SK-N-SH (cell line): ENCODE results near the gene PDK1. TPM values are rescaled to one million over a fixed set of nuclear protein-coding genes. Genes with fewer than 3 reads are reported as not detected.
A peak's percentile ranks its signal among the peaks of the same experiment; 100 is the strongest.

Experiments
- CTCF ChIA-PET: fragments of 300-600, 350-600 bp; formaldehyde crosslinking; extraction: SDS; loops from one replicate; lab custom pipeline; 2021; lab: Yijun Ruan, JAX
- POLR2A ChIA-PET: fragments of 350-600 bp; sonication (Branson Sonifier 250); formaldehyde crosslinking; extraction: SDS; loops from one replicate; lab custom pipeline; 2020; ENCODE audit warnings: antibody characterized with exemption, inconsistent platforms; lab: Yijun Ruan, JAX
- DNase-seq: peaks from one replicate; pipeline ENCODE4 v3.0.0; 2012
- H2AFZ ChIP-seq: fragments of 200-600 bp; sonication (generic); 2 replicates; pipeline ENCODE4 v1.8.1; 2016; ENCODE audit warnings: antibody characterized with exemption, mild to moderate bottlenecking, low read depth
- H3F3A ChIP-seq: fragments of 200-600 bp; sonication (generic); replicated peaks from 2 replicates; pipeline ENCODE3; 2016; ENCODE audit warnings: antibody characterized with exemption, mild to moderate bottlenecking; ENCODE audit not compliant: insufficient read depth
- H3K27ac ChIP-seq, 2 experiments: fragments of 200-500 bp in 1 of 2; fragments of 200-600 bp in 1 of 2; sonication (Bioruptor generic) in 1 of 2; sonication (generic), shearing (Covaris generic) in 1 of 2; 2 replicates each; pipeline versions ENCODE4 v1.5.1 to v1.6.1; 2014 to 2016; ENCODE audit warnings: low read depth in 2 of 2, inconsistent platforms in 1 of 2, low read length in 1 of 2, mild to moderate bottlenecking in 1 of 2, mixed read lengths in 1 of 2
- H3K27me3 ChIP-seq: fragments of 200-600 bp; sonication (generic), shearing (Covaris generic); 2 replicates; pipeline ENCODE4 v1.6.1; 2016; ENCODE audit warnings: mixed run types; ENCODE audit not compliant: insufficient read depth
- H3K36me3 ChIP-seq, 2 experiments: fragments of 200-500 bp in 1 of 2; fragments of 200-600 bp in 1 of 2; sonication (Bioruptor generic) in 1 of 2; sonication (generic) in 1 of 2; replicated peaks in 1 of 2; 2 replicates each; pipeline versions ENCODE3 to v1.5.1; 2014 to 2016; ENCODE audit warnings: low read length in 1 of 2, mild to moderate bottlenecking in 1 of 2; ENCODE audit not compliant: insufficient read depth in 2 of 2, control insufficient read depth in 1 of 2
- H3K4me1 ChIP-seq, 2 experiments: fragments of 200-500 bp in 1 of 2; fragments of 200-600 bp in 1 of 2; sonication (Bioruptor generic) in 1 of 2; sonication (generic), shearing (Covaris generic) in 1 of 2; 2 replicates each; pipeline versions ENCODE4 v1.5.1 to v1.6.1; 2014 to 2016; ENCODE audit warnings: low read depth in 1 of 2, low read length in 1 of 2, mixed run types in 1 of 2; ENCODE audit not compliant: insufficient read depth in 2 of 2, control insufficient read depth in 1 of 2
- H3K4me2 ChIP-seq: fragments of 200-600 bp; sonication (generic), shearing (Covaris generic); 2 replicates; pipeline ENCODE4 v1.6.1; 2017; ENCODE audit warnings: mixed run types
- H3K4me3 ChIP-seq, 2 experiments: fragments of 200-500 bp in 1 of 2; fragments of 200-600 bp in 1 of 2; sonication (Bioruptor generic) in 1 of 2; sonication (generic), shearing (Covaris generic) in 1 of 2; 2 replicates each; pipeline versions ENCODE4 v1.5.1 to v1.8.1; 2014 to 2016; ENCODE audit warnings: low read depth in 2 of 2, inconsistent platforms in 1 of 2, low read length in 1 of 2, mild to moderate bottlenecking in 1 of 2, mixed read lengths in 1 of 2, moderate library complexity in 1 of 2
- H3K79me2 ChIP-seq: fragments of 200-600 bp; sonication (generic); 2 replicates; pipeline ENCODE4 v1.8.1; 2017; ENCODE audit warnings: mild to moderate bottlenecking; ENCODE audit not compliant: insufficient read depth
- H3K9ac ChIP-seq: fragments of 200-600 bp; sonication (generic); 2 replicates; pipeline ENCODE4 v1.6.1; 2017; ENCODE audit warnings: mixed run types
- H3K9me2 ChIP-seq: fragments of 200-600 bp; sonication (generic); 2 replicates; pipeline ENCODE4 v1.6.1; 2017; ENCODE audit warnings: mixed run types
- H3K9me3 ChIP-seq: fragments of 200-600 bp; sonication (generic); 2 replicates; pipeline ENCODE4 v1.6.1; 2017; ENCODE audit warnings: mixed run types, mild to moderate bottlenecking, moderate library complexity
- H4K20me1 ChIP-seq: fragments of 200-600 bp; sonication (generic); 2 replicates; pipeline ENCODE4 v1.6.1; 2017; ENCODE audit warnings: mild to moderate bottlenecking, mixed run types; ENCODE audit not compliant: insufficient read depth
- CHD2 ChIP-seq: fragments of 150-350 bp; IDR thresholded peaks from 2 replicates; pipeline ENCODE4 v1.6.1; 2018; ENCODE audit warnings: low read length; ENCODE audit not compliant: partially characterized antibody
- CTCF ChIP-seq: fragments of 200-600 bp; sonication (generic); IDR thresholded peaks from 2 replicates; pipeline ENCODE4 v1.6.1; 2017; ENCODE audit warnings: antibody characterized with exemption, mild to moderate bottlenecking, moderate library complexity
- ELF1 ChIP-seq: IDR thresholded peaks from 2 replicates; pipeline ENCODE4 v1.4.0; 2012
- EP300 ChIP-seq, 2 experiments: IDR thresholded peaks; 2 replicates each; pipeline versions ENCODE4 v1.4.0 to v1.6.1; 2012; ENCODE audit warnings: borderline replicate concordance in 1 of 2, low read depth in 1 of 2, low read length in 1 of 2
- GATA2 ChIP-seq: sonication (generic); formaldehyde crosslinking; IDR thresholded peaks from 2 replicates; pipeline ENCODE4 v1.5.0; 2020; ENCODE audit warnings: mild to moderate bottlenecking, missing genetic modification reagents
- JUND ChIP-seq: IDR thresholded peaks from 2 replicates; pipeline ENCODE4 v1.4.0; 2012
- NFIC ChIP-seq: IDR thresholded peaks from 2 replicates; pipeline ENCODE4 v1.4.0; 2012; ENCODE audit warnings: borderline replicate concordance
- NRF1 ChIP-seq: IDR thresholded peaks from 2 replicates; pipeline ENCODE4 v1.6.1; 2012; ENCODE audit warnings: low read depth, mild to moderate bottlenecking, low read length
- POLR2AphosphoS5 ChIP-seq: IDR thresholded peaks from 2 replicates; pipeline ENCODE4 v1.6.1; 2012; ENCODE audit warnings: low read depth, low read length
- RAD21 ChIP-seq: IDR thresholded peaks from 2 replicates; pipeline ENCODE4 v1.6.1; 2012; ENCODE audit warnings: mild to moderate bottlenecking, low read length
- RCOR1 ChIP-seq: fragments of 150-350 bp; IDR thresholded peaks from 2 replicates; pipeline ENCODE4 v1.6.1; 2017; ENCODE audit warnings: antibody characterized with exemption, low read length
- RFX5 ChIP-seq: IDR thresholded peaks from 2 replicates; pipeline ENCODE4 v1.6.1; 2012; ENCODE audit warnings: mild to moderate bottlenecking, improper control_type of control experiment, low read length
- RXRA ChIP-seq: IDR thresholded peaks from 2 replicates; pipeline ENCODE4 v1.4.0; 2012; ENCODE audit warnings: low read depth, mild to moderate bottlenecking, borderline replicate concordance
- TAF1 ChIP-seq: IDR thresholded peaks from 2 replicates; pipeline ENCODE4 v1.6.1; 2012; ENCODE audit warnings: low read depth, mild to moderate bottlenecking, low read length, moderate library complexity, borderline replicate concordance
- TEAD4 ChIP-seq: IDR thresholded peaks from 2 replicates; pipeline ENCODE4 v1.4.0; 2012; ENCODE audit warnings: mild to moderate bottlenecking, borderline replicate concordance; ENCODE audit not compliant: insufficient read depth
- USF2 ChIP-seq: fragments of 150-350 bp; IDR thresholded peaks from 2 replicates; pipeline ENCODE4 v1.6.1; 2017; ENCODE audit warnings: antibody characterized with exemption, low read length, low read depth, borderline replicate concordance
- YY1 ChIP-seq: IDR thresholded peaks from 2 replicates; pipeline ENCODE4 v1.4.0; 2012; ENCODE audit warnings: low read depth, mild to moderate bottlenecking
- ZBTB33 ChIP-seq: IDR thresholded peaks from 2 replicates; pipeline ENCODE4 v1.4.0; 2012; ENCODE audit warnings: low read depth, borderline replicate concordance
- WGBS: methylation state at CpG from one replicate; pipeline ENCODE4 v1.1.6; 2017; ENCODE audit warnings: low lambda C conversion rate; 5-methylcytosine and 5-hydroxymethylcytosine counted together
- polyA plus RNA-seq, 3 experiments: library from polyadenylated mRNA; depleted of rRNA; stranded (reverse); fragments of >200 nt; gene quantifications; 2 replicates each; pipeline ENCODE4 v1.2.3, GENCODE V29; 2012

Gene PDK1
- polyA plus RNA-seq, 1 of the 3 experiments (the other 2 are of a cell fraction): 5.3 TPM

GRCh38 chr2:172639823-172640222 is 83.9 kb downstream of the PDK1 start:
- H2AFZ ChIP-seq: no peak overlapping the region
- H3K27ac ChIP-seq: no peak overlapping the region
- no peaks in the 10 kb centered on the region for H3K79me2 ChIP-seq
- no peak overlapping the region for H3K9ac ChIP-seq
- H3F3A ChIP-seq: no peaks in the 10 kb centered on the region
- no peak overlapping the region for H3K4me3 ChIP-seq
- no peak for DNase-seq
- H4K20me1 ChIP-seq: no peaks in the 10 kb centered on the region
- H3K9me2 ChIP-seq: no peaks in the 10 kb centered on the region
- no peaks in the 10 kb centered on the region for H3K9me3 ChIP-seq
- TF ChIP-seq USF2: no peak
- TF ChIP-seq RFX5: peak; percentile 85
- no peak for TF ChIP-seq YY1
- no peaks in the 10 kb centered on the region for H3K36me3 ChIP-seq
- ChIA-PET CTCF (no interaction called here), POLR2A (no interaction called here)
- H3K27me3 ChIP-seq: no peaks in the 10 kb centered on the region
- H3K4me1 ChIP-seq: no peaks in the 10 kb centered on the region; a peak in 1 of 4 replicates
- WGBS: 70% methylated on average over 2 of the region's 2 CpGs
- no peak overlapping the region for H3K4me2 ChIP-seq

GRCh38 chr2:172640389-172640788 is 84.5 kb downstream of the PDK1 start:
- no peak overlapping the region for H3K9ac ChIP-seq
- no peaks in the 10 kb centered on the region for H4K20me1 ChIP-seq
- ChIA-PET POLR2A (no interaction called here), CTCF (no interaction called here)
- DNase-seq: no peak
- no peak overlapping the region for H3K27ac ChIP-seq
- H3F3A ChIP-seq: no peaks in the 10 kb centered on the region
- H3K9me2 ChIP-seq: no peaks in the 10 kb centered on the region
- no peaks in the 10 kb centered on the region for H3K36me3 ChIP-seq
- no peak overlapping the region for H2AFZ ChIP-seq
- TF ChIP-seq POLR2AphosphoS5: no peak
- TF ChIP-seq TEAD4: no peak
- no peak for TF ChIP-seq ELF1
- TF ChIP-seq RAD21: no peak
- TF ChIP-seq CHD2: no peak
- TF ChIP-seq YY1: no peak
- no peak for TF ChIP-seq JUND
- no peak for TF ChIP-seq RXRA
- no peak for TF ChIP-seq RCOR1
- TF ChIP-seq NFIC: no peak
- TF ChIP-seq RFX5: no peak
- no peak for TF ChIP-seq CTCF
- no peak for TF ChIP-seq EP300 (IDR thresholded peaks at IDR 0.05; ENCODE audit: borderline replicate concordance in 1 of 2, low read depth in 1 of 2, low read length in 1 of 2)
- TF ChIP-seq NRF1: no peak
- TF ChIP-seq ZBTB33: no peak
- no peak for TF ChIP-seq GATA2 (CRISPR knock-in tag)
- TF ChIP-seq TAF1: no peak
- H3K4me2 ChIP-seq: no peak overlapping the region
- no peaks in the 10 kb centered on the region for H3K9me3 ChIP-seq
- H3K4me1 ChIP-seq: no peaks in the 10 kb centered on the region; a peak in 1 of 4 replicates
- no peaks in the 10 kb centered on the region for H3K27me3 ChIP-seq
- H3K4me3 ChIP-seq: no peak overlapping the region
- no peaks in the 10 kb centered on the region for H3K79me2 ChIP-seq
